ENCODE results near the gene MAML3. TPM values are rescaled to one million over a fixed set of nuclear protein-coding genes. Genes with fewer than 3 reads are reported as not detected.

Gene MAML3
- total and polyA plus RNA-seq, 2 experiments from 2014 or later = 4.1 to 11.2 TPM

DNA sequence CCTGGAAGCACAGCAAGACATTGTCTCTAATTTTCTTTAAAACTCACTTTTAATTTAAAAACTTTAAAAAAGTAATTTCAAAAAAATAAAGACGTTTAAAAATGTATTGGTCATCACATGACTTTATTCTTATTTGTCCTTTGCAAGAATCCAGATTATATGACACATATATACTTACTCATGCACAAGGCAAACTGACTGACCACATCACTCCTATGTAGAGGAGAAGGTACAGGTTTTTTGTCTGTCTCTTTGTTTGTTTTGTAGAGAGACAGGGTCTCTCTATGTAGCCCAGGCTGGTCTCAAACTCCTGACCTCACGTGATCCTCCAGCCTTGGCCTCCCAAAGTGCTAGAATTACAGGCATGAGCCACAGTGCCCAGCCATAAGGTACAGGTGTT is 28.6 kb downstream of the MAML3 start:
- Histone ChIP-seq H3K36me3 (replicated peaks; ENCODE audit: insufficient read depth, low read depth) (no peaks in the 10 kb centered on the region), H3K27ac (no peak overlapping the region), H4K20me1 (ENCODE audit: insufficient read depth, poor library complexity, severe bottlenecking) (no peaks in the 10 kb centered on the region), H3K4me1 (ENCODE audit: insufficient read depth) (no peaks in the 10 kb centered on the region), H3K27me3 (no peaks in the 10 kb centered on the region), H3K9me3 (ENCODE audit: low read depth) (no peaks in the 10 kb centered on the region), H3K4me3 (no peak overlapping the region), H3K9me2 (replicated peaks; ENCODE audit: insufficient read depth) (no peaks in the 10 kb centered on the region), H2AFZ (no peak overlapping the region), H3K79me2 (peaks cover 70% of the 10 kb centered on the region), H3K4me2 (no peak overlapping the region)
- no peak for DNase-seq (ENCODE audit: low spot score)
- no peak for TF ChIP-seq EZH2 (IDR thresholded peaks at IDR 0.05; ENCODE audit: borderline replicate concordance)
- TF ChIP-seq EZH2phosphoT487 (IDR thresholded peaks at IDR 0.05; ENCODE audit: low read depth, severe bottlenecking, unreplicated experiment) = no peak
- 94% methylated on average over 2 of the region's 2 CpGs for WGBS (ENCODE audit: low lambda C conversion rate, missing lambda C conversion rate)

- TF ChIP-seq CTCF (IDR thresholded peaks at IDR 0.05; ENCODE audit: poor library complexity) (no peak), EZH2 (IDR thresholded peaks at IDR 0.05; ENCODE audit: borderline replicate concordance) (no peak), EZH2phosphoT487 (IDR thresholded peaks at IDR 0.05; ENCODE audit: low read depth, severe bottlenecking, unreplicated experiment) (no peak)
- H3K9me3 ChIP-seq (ENCODE audit: low read depth) = no peaks in the 10 kb centered on the region
- no peak overlapping the region for H3K4me2 ChIP-seq
- no peaks in the 10 kb centered on the region for H3K36me3 ChIP-seq (replicated peaks; ENCODE audit: insufficient read depth, low read depth)
- no peak overlapping the region for H2AFZ ChIP-seq
- no peaks in the 10 kb centered on the region for H3K27me3 ChIP-seq
- H3K27ac ChIP-seq = no peak overlapping the region
- WGBS (ENCODE audit: low lambda C conversion rate, missing lambda C conversion rate) = 91% methylated on average over 8 of the region's 8 CpGs
- no peaks in the 10 kb centered on the region for H4K20me1 ChIP-seq (ENCODE audit: insufficient read depth, poor library complexity, severe bottlenecking)
- no peaks in the 10 kb centered on the region for H3K9me2 ChIP-seq (replicated peaks; ENCODE audit: insufficient read depth)
- H3K4me3 ChIP-seq = no peak overlapping the region
- no peaks in the 10 kb centered on the region for H3K4me1 ChIP-seq (ENCODE audit: insufficient read depth)
- no peak for DNase-seq (ENCODE audit: low spot score)
- H3K79me2 ChIP-seq = peaks cover 70% of the 10 kb centered on the region
Observed at GRCh38 chr4:140123666-140124377, 30.2 kb downstream of the MAML3 start.

GRCh38 chr4:140122891-140123290 is 31.1 kb downstream of the MAML3 start:
- no peaks in the 10 kb centered on the region for H3K9me3 ChIP-seq (ENCODE audit: low read depth)
- TF ChIP-seq EZH2 (IDR thresholded peaks at IDR 0.05; ENCODE audit: borderline replicate concordance) (no peak), EZH2phosphoT487 (IDR thresholded peaks at IDR 0.05; ENCODE audit: low read depth, severe bottlenecking, unreplicated experiment) (no peak), CTCF (IDR thresholded peaks at IDR 0.05; ENCODE audit: poor library complexity) (no peak)
- no peak overlapping the region for H3K4me3 ChIP-seq
- no peaks in the 10 kb centered on the region for H4K20me1 ChIP-seq (ENCODE audit: insufficient read depth, poor library complexity, severe bottlenecking)
- H3K4me2 ChIP-seq = no peak overlapping the region
- WGBS (ENCODE audit: low lambda C conversion rate, missing lambda C conversion rate) = 74% methylated on average over 1 of the region's 1 CpG
- no peaks in the 10 kb centered on the region for H3K27me3 ChIP-seq
- peaks cover 70% of the 10 kb centered on the region for H3K79me2 ChIP-seq
- no peak for DNase-seq (ENCODE audit: low spot score)
- no peaks in the 10 kb centered on the region for H3K9me2 ChIP-seq (replicated peaks; ENCODE audit: insufficient read depth)
- no peaks in the 10 kb centered on the region for H3K36me3 ChIP-seq (replicated peaks; ENCODE audit: insufficient read depth, low read depth)
- H3K27ac ChIP-seq = no peak overlapping the region
- no peak overlapping the region for H2AFZ ChIP-seq
- H3K4me1 ChIP-seq (ENCODE audit: insufficient read depth) = no peaks in the 10 kb centered on the region

- Histone ChIP-seq H3K4me3 (no peak overlapping the region), H3K9me3 (ENCODE audit: low read depth) (no peaks in the 10 kb centered on the region), H3K36me3 (replicated peaks; ENCODE audit: insufficient read depth, low read depth) (no peaks in the 10 kb centered on the region), H3K9me2 (replicated peaks; ENCODE audit: insufficient read depth) (no peaks in the 10 kb centered on the region), H2AFZ (no peak overlapping the region), H3K27ac (no peak overlapping the region), H3K4me1 (ENCODE audit: insufficient read depth) (no peaks in the 10 kb centered on the region), H3K27me3 (no peaks in the 10 kb centered on the region), H3K4me2 (no peak overlapping the region), H3K79me2 (peaks cover 64% of the 10 kb centered on the region), H4K20me1 (ENCODE audit: insufficient read depth, poor library complexity, severe bottlenecking) (no peaks in the 10 kb centered on the region)
- WGBS (ENCODE audit: low lambda C conversion rate, missing lambda C conversion rate) = 97% methylated on average over 3 of the region's 3 CpGs
- no peak for DNase-seq (ENCODE audit: low spot score)
- TF ChIP-seq CTCF (IDR thresholded peaks at IDR 0.05; ENCODE audit: poor library complexity) = no peak
- no peak for TF ChIP-seq EZH2phosphoT487 (IDR thresholded peaks at IDR 0.05; ENCODE audit: low read depth, severe bottlenecking, unreplicated experiment)
- no peak for TF ChIP-seq EZH2 (IDR thresholded peaks at IDR 0.05; ENCODE audit: borderline replicate concordance)
Observed at GRCh38 chr4:140121646-140122045, 32.3 kb downstream of the MAML3 start.

Measured in hepatocyte (in vitro differentiated cells).